Measurements from ENCODE around the gene CCT3.
"Not testable (repeated sequence)": the region's sequence is repeated elsewhere in the genome, so short reads cannot be mapped to it uniquely, and the experiment has no call there.

CCT3 gene

GRCh38 chr1:156338180-156338976, at the start of gene CCT3, which contains the start of gene TSACC:
CCT3 (minus strand) TSS chr1:156338292; CDS start chr1:156338184, 108 bp downstream.
TSACC (plus strand) TSS chr1:156338526; CDS start chr1:156339758, 1,232 bp downstream.
- DNase-seq: peak; percentile 99 to 100

- DNase-seq: no peak
Observed at GRCh38 chr1:156387870-156388173, 49.7 kb upstream of the CCT3 start.

- DNase-seq: no peak
Observed at GRCh38 chr1:156386949-156387869, 49.1 kb upstream of the CCT3 start.

- no peak for DNase-seq
Observed at GRCh38 chr1:156386134-156386901, 48.2 kb upstream of the CCT3 start.

GRCh38 chr1:156385534-156386031, 47.5 kb upstream of the CCT3 start:
- DNase-seq: peak in 1 of 2 donors; percentile 78

- DNase-seq: no peak
Observed at GRCh38 chr1:156384658-156385057, 46.6 kb upstream of the CCT3 start.

GRCh38 chr1:156384007-156384406, 45.9 kb upstream of the CCT3 start:
- DNase-seq: peak; percentile 63 to 73

GRCh38 chr1:156383023-156383422, 44.9 kb upstream of the CCT3 start:
- peak in 1 of 2 donors; percentile 70 for DNase-seq

- DNase-seq: no peak
Observed at GRCh38 chr1:156382561-156382960, 44.5 kb upstream of the CCT3 start.

GRCh38 chr1:156379420-156380165, 41.5 kb upstream of the CCT3 start:
- no peak for DNase-seq

- DNase-seq: no peak
Observed at GRCh38 chr1:156378557-156378956, 40.5 kb upstream of the CCT3 start.

- peak in 1 of 2 donors; percentile 6 for DNase-seq
Observed at GRCh38 chr1:156376958-156377919, 39.1 kb upstream of the CCT3 start.

- peak; percentile 88 to 90 for DNase-seq
Observed at GRCh38 chr1:156376146-156376545, 38.1 kb upstream of the CCT3 start.

- DNase-seq: no peak
Observed at GRCh38 chr1:156373546-156373945, 35.5 kb upstream of the CCT3 start.

- DNase-seq: no peak
Observed at GRCh38 chr1:156372876-156373275, 34.8 kb upstream of the CCT3 start.

GRCh38 chr1:156372265-156372586, 34.1 kb upstream of the CCT3 start:
- DNase-seq: peak in 1 of 2 donors; percentile 78

- peak; percentile 75 to 90 for DNase-seq
Observed at GRCh38 chr1:156371553-156372264, 33.6 kb upstream of the CCT3 start.

- not testable (repeated sequence) for DNase-seq
Observed at GRCh38 chr1:156369685-156370286, 31.7 kb upstream of the CCT3 start.

GRCh38 chr1:156368889-156369684, 31.0 kb upstream of the CCT3 start, which contains the start of gene RHBG:
RHBG (plus strand) TSS chr1:156369211; CDS start chr1:156369250, 39 bp downstream.
- peak in 1 of 2 donors; percentile 50 for DNase-seq
